Breast epithelium (tissue), 3 donors: ENCODE results near the gene GALNT10.

ENCODE experiments used
- POLR2A ChIP-seq: fragments of 450-650 bp; IDR thresholded peaks from one replicate; pipeline ENCODE4 v1.6.1; 2016; ENCODE audit warnings: antibody characterized with exemption, mild to moderate bottlenecking, moderate library complexity
- TF ChIP-seq, protein P1 (sequence below), 3 donors: fragments of 450-650 bp; IDR thresholded peaks; one replicate each; pipeline ENCODE4 v1.5.1; 2016 to 2017; ENCODE audit warnings: antibody characterized with exemption in 3 of 3, mild to moderate bottlenecking in 3 of 3, moderate library complexity in 3 of 3

GRCh38 chr5:154390096-154390495 is 199.6 kb downstream of the GALNT10 start:
- TF ChIP-seq, protein P1, sequence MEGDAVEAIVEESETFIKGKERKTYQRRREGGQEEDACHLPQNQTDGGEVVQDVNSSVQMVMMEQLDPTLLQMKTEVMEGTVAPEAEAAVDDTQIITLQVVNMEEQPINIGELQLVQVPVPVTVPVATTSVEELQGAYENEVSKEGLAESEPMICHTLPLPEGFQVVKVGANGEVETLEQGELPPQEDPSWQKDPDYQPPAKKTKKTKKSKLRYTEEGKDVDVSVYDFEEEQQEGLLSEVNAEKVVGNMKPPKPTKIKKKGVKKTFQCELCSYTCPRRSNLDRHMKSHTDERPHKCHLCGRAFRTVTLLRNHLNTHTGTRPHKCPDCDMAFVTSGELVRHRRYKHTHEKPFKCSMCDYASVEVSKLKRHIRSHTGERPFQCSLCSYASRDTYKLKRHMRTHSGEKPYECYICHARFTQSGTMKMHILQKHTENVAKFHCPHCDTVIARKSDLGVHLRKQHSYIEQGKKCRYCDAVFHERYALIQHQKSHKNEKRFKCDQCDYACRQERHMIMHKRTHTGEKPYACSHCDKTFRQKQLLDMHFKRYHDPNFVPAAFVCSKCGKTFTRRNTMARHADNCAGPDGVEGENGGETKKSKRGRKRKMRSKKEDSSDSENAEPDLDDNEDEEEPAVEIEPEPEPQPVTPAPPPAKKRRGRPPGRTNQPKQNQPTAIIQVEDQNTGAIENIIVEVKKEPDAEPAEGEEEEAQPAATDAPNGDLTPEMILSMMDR (IDR thresholded peaks at IDR 0.05): no peak
- no peak for TF ChIP-seq POLR2A
